NCI-H1417 (cell line): ENCODE results near the gene SARDH.

Experiments used
- DNase-seq, 3 experiments: peaks; one replicate each; lab custom pipeline; 2025; lab: John Stamatoyannopoulos, UW

SARDH gene

DNA sequence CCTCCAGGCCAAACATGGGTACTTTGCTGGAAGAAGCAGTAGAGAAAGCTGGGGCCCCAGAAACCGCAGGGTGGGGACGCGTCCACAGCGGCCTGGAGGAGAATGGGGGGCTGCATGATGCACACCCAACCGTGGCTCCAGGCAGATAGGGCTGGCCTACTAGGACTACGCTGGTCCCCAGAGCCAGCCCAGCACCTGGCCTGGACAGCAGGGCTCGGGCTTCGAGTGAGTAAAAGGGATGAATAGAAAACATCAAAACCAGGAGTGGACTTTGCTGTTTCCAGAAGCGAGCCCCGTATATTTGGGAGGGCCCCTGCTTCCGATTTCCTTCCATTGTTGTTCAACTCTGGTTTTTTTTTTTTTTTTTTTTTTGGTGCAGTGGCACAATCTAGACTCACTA is 71.3 kb downstream of the SARDH start:
- DNase-seq, result no peak

GRCh38 chr9:133666387-133666786 is 71.8 kb downstream of the SARDH start:
- DNase-seq, result no peak

GRCh38 chr9:133665535-133665934 is 72.6 kb downstream of the SARDH start:
- DNase-seq, result no peak

GRCh38 chr9:133665096-133665495 is 73.1 kb downstream of the SARDH start:
- DNase-seq, result no peak

DNA sequence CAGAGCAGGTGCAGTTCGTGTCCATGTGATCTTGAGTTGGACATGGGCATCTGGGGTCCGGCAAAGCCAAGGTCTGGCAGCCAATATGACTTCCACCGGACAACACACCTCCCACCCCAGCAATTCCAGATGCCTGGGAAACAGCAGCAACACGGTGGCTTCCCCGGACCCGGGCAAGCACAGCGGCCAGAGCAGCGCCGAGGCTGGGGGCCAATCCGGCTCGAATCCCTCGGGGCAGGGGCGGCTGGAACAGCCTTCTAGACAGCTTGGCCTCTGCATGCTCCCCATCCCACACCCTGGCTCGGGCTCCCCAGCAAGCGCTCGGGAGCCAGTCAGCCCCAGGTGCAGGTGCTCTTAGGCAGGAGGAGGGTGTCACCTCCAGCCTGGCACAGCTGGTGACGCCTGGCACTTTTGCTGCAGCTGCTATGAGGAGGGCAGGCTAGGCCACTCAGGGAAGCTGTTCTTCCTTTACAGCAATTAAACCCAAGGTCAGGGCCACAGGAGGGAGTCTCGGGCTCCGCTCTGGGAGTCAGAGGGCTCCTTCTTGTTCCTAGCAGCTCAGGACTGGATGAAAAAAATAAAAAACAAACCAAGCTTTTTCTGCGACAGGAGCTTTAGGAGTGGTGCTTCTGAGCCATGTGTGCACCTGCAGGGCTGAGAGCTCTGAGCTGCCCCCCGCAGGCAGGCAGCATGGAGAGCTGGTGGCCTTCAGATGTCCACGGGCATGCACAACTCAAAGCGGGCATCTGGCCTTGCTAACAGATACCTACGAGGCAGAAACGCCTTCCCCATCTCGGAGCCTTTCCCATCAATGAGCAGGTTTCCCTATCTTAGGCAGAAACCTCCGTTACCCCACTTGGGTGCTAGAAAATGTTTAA is 73.7 kb downstream of the SARDH start:
- DNase-seq, result peak; percentile 51 to 96 (median 91)

DNA sequence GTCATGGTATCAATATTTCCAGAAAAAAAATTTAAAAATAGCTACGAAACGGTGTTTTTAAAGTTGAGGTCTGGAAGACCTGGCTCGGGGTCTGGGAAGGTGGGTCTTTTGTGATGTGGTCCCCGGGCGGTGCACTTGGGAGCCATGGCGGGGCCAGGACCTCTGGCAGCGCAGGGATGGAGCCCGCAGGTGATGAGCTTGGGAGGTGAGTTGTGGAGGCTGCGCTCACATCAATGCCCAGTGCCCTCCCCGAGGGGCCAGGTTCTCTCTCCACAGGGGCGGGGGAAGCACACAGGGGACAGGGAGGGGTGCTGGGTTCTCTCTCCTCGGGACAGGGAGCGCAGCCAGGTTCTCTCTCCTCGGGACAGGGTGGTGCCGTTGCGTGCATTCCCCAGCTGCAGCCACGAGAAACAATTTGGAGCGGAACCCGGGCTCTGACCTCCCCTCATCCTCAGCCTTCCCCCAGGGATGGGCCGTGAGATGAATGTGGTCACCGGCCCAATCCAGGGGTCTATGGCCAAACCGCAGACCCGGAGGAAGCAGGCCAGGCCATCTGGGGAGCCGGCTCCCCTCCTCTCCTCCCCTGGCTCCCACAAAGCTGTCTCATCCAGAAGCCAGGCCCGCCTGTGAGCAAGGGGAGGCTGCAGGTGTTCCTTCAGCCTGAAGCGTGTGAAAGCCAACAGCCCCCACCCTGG is 76.2 kb downstream of the SARDH start:
- no peak for DNase-seq

GRCh38 chr9:133659516-133659915 is 78.6 kb downstream of the SARDH start:
- peak in 1 of 3 experiments; percentile 36 for DNase-seq

GRCh38 chr9:133658442-133659431 is 79.4 kb downstream of the SARDH start:
- peak; percentile 42 to 88 (median 81) for DNase-seq

- peak; percentile 25 to 84 (median 69) for DNase-seq
Observed at GRCh38 chr9:133657120-133657661, 81.0 kb downstream of the SARDH start.

GRCh38 chr9:133656211-133657119 is 81.7 kb downstream of the SARDH start:
- DNase-seq, result peak; percentile 25 to 74 (median 67)

GRCh38 chr9:133655701-133656100 is 82.5 kb downstream of the SARDH start:
- DNase-seq, result no peak

GRCh38 chr9:133654736-133655657 is 83.2 kb downstream of the SARDH start:
- peak in 1 of 3 experiments; percentile 20 for DNase-seq

DNA sequence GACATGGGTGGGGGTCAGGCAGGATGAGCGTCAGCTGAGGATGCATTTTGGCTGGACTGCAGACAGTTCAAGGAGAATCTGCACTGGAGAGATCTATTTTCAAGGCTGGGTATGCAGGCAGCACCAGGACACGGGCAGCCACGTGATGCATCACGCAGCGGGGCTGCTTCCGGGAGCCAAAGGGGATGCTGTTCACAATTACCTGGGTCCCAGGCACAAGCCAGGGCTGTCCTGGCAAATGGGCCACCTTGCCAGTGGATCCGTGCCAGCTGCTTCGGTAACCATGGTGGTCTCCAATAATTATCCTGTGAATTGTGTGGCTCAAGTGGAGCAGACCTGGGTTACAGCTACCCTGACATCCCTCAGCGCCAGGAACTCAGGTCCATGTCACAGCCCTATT is 84.5 kb downstream of the SARDH start:
- DNase-seq, result peak in 1 of 3 experiments; percentile 62

DNA sequence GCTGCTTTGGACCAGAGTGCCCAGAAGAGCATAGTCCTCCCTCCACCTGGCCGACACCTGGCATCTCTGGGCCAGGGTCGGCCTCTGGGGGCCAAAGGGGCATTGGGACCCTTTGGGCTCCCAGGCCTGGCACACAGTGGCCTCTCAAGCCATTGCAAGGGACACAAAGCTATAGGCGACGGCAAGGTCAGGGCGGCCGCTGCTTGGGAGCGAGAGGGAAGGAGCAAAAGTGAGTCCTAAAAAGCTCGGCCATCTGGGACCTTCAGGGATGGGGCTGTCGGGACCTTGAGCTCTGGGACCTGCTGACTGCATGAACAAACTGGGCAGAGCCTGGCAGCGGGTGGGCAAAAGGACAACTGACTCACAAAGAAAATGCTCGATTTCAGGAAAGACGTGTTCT is 88.1 kb downstream of the SARDH start:
- DNase-seq, result no peak

DNA sequence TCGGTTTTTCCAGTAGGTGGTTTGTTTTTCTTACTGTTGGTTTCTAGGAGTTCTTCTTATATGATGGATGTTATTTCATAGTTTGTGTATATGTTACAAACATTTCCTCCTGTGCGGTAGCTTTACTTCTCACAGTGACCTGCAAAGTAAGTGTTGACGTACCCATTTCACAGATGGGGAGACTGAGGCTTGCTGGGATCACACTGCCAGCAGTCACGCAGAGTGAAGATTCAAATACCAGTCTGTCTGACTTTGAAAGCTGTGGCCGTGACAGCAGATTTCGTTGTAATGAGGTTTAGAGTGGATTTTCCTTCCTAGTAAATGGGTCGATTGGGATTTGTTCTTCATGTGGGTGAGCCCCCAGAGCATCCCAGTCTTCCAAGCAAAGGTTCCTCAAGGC is 89.0 kb downstream of the SARDH start:
- no peak for DNase-seq

GRCh38 chr9:133647765-133648469 is 90.2 kb downstream of the SARDH start:
- DNase-seq, result no peak

- DNase-seq, result peak in 1 of 3 experiments; percentile 23
Observed at GRCh38 chr9:133647148-133647547, 91.0 kb downstream of the SARDH start.

DNA sequence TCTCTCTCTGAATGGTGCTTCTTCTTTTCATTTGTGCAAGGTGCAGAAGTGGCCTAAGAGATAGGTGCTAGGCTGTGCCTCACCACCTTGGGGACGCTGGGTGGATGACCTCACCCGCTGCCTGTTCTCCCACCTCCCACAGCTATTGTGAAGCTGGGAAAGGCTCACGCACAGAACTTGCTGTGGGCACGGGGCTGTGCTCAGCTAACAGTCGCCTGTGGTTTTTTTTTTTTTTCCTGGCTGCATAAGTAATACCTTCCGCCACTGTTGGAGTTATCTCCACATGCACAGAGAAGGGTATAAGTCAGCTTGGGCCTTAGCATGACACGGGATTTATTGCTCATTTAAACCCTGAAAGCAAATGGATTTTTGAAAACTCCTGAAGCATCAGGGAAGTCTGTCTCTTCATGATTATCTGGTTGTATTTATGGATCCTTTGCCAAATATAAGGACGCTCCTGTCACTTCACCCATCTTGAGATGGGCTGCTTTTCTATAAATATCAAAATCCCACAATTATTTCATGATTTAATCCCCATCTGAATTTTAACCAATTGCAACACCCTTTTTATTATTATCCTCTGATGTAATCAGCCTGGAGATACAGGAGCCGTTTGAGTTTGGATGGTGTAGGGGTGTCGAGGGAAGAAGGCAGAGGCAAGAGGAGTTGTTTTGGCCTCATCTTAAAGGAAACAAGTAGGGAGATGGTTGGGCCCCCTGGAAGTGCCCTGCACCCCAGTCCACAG is 93.0 kb downstream of the SARDH start:
- peak in 1 of 3 experiments; percentile 22 for DNase-seq
